Muscle of leg (tissue), 11 donors: ENCODE data around the gene BMPR2. TPM values are rescaled to one million over a fixed set of nuclear protein-coding genes. Genes with fewer than 3 reads are reported as not detected.
"Not testable (repeated sequence)": the region's sequence is repeated elsewhere in the genome, so short reads cannot be mapped to it uniquely, and the experiment has no call there.

Source experiments
- DNase-seq: peaks from one replicate; pipeline ENCODE4 v3.0.0; 2013
- H3K27ac ChIP-seq: one replicate; pipeline ENCODE4 v1.5.1; 2013; ENCODE audit warnings: mild to moderate bottlenecking, low read length, control low read depth
- H3K27me3 ChIP-seq: one replicate; pipeline ENCODE4 v1.6.1; 2013; ENCODE audit warnings: low read length; ENCODE audit not compliant: control insufficient read depth, insufficient read depth
- H3K36me3 ChIP-seq: one replicate; pipeline ENCODE4 v1.6.1; 2013; ENCODE audit warnings: low read length; ENCODE audit not compliant: control insufficient read depth, insufficient read depth
- H3K4me1 ChIP-seq: one replicate; pipeline ENCODE4 v1.6.1; 2013; ENCODE audit warnings: low read length; ENCODE audit not compliant: control insufficient read depth, insufficient read depth
- H3K4me3 ChIP-seq: one replicate; pipeline ENCODE4 v1.5.1; 2013; ENCODE audit warnings: low read length, control low read depth
- H3K9me3 ChIP-seq: replicated peaks from 2 replicates; pipeline ENCODE4 v1.6.1; 2013; ENCODE audit warnings: low read depth, low read length; ENCODE audit not compliant: control insufficient read depth
- WGBS: methylation state at CpG from one replicate; pipeline ENCODE4 v1.1.5; 2013; ENCODE audit warnings: missing lambda C conversion rate; ENCODE audit not compliant: insufficient coverage; 5-methylcytosine and 5-hydroxymethylcytosine counted together
- polyA plus RNA-seq, 8 donors: library from polyadenylated mRNA; unstranded; fragments of 120-200 nt; gene quantifications; one replicate each; pipeline versions ENCODE4 v1.2.1 to v1.2.3, GENCODE V29; 2013; ENCODE audit warnings: inconsistent platforms in 1 of 8, low replicate concordance in 1 of 8; ENCODE audit not compliant: insufficient read length in 8 of 8, insufficient read depth in 1 of 8
- total RNA-seq: library from RNA; stranded (reverse); fragments of 120-200 nt; gene quantifications from one replicate; pipeline ENCODE4 v1.2.4, GENCODE V29; 2013

The BMPR2 gene
- total and polyA plus RNA-seq, 9 donors = 18.9 to 48.6 (median 34.3) TPM

DNA sequence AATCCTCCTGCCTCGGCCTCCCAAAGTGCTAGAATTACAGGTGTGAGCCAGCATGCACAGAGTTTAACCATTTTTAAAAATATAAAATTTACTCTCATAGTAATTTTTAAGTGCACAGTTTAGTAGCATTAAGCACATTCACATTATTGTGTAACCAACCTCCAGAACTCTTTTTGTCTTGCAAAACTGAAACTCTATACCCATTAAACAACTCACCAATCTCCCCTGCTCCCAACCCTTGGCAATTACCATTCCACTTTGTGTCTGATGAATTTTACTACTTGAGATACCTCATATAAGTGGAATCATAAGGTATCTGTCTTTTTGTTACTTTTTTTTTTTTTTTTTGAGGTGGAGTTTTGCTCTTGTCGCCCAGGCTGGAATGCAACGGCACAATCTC lies 112.5 kb downstream of the BMPR2 start:
- H3K4me3 ChIP-seq = no peak overlapping the region
- H3K27me3 ChIP-seq = no peaks in the 10 kb centered on the region
- peaks cover 8% of the 10 kb centered on the region for H3K36me3 ChIP-seq
- H3K4me1 ChIP-seq = no peaks in the 10 kb centered on the region
- no CpG with 5 or more reads among the region's 3 CpGs for WGBS
- H3K9me3 ChIP-seq = no peaks in the 10 kb centered on the region
- DNase-seq = no peak
- H3K27ac ChIP-seq = no peak overlapping the region

DNA sequence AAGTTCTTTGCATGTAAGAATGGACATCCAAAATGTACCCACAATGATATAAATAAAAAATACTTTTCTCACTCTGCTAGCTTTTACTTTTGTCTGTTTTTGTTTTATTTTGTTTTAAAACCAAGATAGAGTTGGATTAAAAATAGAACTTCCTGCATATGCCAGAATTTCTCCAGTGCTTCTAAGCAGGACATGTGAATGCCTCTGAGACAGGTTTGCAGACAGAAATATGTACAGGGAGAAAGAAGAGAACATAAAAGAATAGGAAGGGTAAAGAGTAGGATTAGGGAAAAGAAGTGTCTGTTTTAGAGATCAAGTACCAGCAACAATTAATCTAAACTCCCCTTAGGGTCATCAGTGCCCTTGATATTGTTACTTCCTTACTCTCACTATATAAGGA lies 114.4 kb downstream of the BMPR2 start:
- peaks cover 15% of the 10 kb centered on the region for H3K36me3 ChIP-seq
- no peak overlapping the region for H3K4me3 ChIP-seq
- no peaks in the 10 kb centered on the region for H3K9me3 ChIP-seq
- no peak for DNase-seq
- H3K27me3 ChIP-seq = no peaks in the 10 kb centered on the region
- H3K4me1 ChIP-seq = peaks cover 4% of the 10 kb centered on the region
- H3K27ac ChIP-seq = no peak overlapping the region

DNA sequence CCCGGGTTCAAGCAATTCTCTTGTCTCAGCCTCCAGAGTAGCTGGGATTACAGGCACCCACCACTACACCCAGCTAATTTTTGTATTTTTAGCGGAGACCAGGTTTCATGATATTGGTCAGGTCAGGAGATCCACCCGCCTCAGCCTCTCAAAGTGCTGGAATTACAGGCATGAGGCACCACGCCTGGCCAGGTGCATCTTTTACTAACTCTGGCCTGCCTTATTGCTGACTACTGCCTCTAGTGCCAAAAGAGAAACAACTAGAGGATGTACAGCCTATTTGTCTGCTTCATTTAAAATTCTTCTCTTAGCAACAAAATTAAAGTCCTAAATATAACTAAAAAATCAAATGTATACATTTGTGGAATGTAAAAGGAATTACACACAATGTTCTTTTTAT lies 115.4 kb downstream of the BMPR2 start:
- Histone ChIP-seq H3K36me3 (peaks cover 13% of the 10 kb centered on the region), H3K27ac (no peak overlapping the region), H3K4me3 (no peak overlapping the region), H3K27me3 (no peaks in the 10 kb centered on the region), H3K9me3 (no peaks in the 10 kb centered on the region), H3K4me1 (peaks cover 4% of the 10 kb centered on the region)
- DNase-seq = no peak
- 95% methylated on average over 3 of the region's 4 CpGs for WGBS

DNA sequence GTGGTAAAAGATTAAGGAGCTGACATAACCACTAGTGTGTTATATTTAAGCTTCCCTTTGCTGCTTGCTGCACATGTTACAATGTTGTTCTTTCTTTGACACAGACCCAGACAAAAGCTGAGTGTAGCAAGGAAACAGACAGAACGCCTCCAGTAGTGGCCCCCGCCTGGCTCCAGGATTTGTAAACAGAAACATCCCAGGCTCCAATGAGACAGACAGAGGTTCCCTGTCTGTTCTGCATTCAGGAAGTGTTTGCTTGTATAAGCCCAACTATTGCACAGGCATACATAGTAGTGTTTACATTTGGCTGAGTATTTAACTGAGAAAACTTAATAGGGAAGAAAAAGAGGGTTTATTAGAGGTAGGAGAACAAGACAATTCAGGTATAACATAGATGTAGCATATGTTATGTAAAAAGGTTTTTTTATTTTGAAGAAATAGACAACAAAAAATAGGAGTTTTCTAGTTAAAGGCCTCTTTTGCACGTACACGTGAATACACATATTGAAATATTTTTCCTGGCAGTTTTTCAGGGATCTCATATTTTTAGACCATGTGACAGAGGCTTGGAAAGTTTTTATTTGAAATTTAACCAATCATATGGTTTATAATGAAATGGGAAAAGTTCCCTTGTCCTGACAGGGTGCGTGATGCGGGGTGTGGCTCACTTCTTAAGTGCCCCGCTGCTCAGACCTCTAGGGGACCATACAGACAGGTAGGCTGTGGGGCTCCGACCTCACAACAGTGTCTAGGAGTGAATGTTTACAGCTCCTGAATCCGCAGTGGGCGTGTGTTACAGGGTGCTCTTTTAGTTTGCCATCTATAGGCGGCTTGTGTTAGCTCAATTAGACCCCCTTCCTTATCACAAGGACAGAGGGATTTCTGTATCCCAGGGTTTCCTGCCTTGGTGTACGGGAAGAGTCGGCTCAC lies 118.4 kb downstream of the BMPR2 start:
- WGBS = 60% methylated on average over 5 of the region's 13 CpGs

DNA sequence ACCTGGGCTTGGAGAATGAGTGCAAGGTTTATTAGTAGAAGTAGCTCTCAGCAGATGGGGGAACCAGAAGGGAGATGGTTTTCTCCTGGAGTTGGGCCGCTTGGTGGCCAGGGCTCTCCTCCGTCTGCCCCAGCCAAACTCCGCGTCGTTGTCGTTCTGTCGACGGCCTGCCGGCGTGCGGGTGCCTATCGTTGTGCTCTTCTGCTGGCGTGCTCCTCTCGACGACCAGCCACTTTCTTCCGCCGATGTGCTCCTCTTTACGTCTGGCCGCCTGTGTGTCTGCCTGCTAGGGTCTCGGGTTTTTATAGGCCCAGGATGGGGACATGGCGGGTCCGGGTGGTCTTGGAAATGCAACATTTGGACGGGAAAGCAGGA lies 119.1 kb downstream of the BMPR2 start:
- Histone ChIP-seq H3K36me3 (peaks cover 12% of the 10 kb centered on the region), H3K4me3 (no peak overlapping the region), H3K4me1 (peaks cover 4% of the 10 kb centered on the region), H3K9me3 (no peaks in the 10 kb centered on the region), H3K27me3 (no peaks in the 10 kb centered on the region), H3K27ac (no peak overlapping the region)
- WGBS = 93% methylated on average over 21 of the region's 23 CpGs
- DNase-seq = no peak

More for the DNA sequence above, 118.4 kb downstream of the BMPR2 start:
- Histone ChIP-seq H3K27me3 (no peaks in the 10 kb centered on the region), H3K27ac (no peak overlapping the region), H3K36me3 (peaks cover 16% of the 10 kb centered on the region), H3K4me1 (peaks cover 4% of the 10 kb centered on the region), H3K9me3 (no peaks in the 10 kb centered on the region), H3K4me3 (no peak overlapping the region)
- DNase-seq = peak; percentile 79

DNA sequence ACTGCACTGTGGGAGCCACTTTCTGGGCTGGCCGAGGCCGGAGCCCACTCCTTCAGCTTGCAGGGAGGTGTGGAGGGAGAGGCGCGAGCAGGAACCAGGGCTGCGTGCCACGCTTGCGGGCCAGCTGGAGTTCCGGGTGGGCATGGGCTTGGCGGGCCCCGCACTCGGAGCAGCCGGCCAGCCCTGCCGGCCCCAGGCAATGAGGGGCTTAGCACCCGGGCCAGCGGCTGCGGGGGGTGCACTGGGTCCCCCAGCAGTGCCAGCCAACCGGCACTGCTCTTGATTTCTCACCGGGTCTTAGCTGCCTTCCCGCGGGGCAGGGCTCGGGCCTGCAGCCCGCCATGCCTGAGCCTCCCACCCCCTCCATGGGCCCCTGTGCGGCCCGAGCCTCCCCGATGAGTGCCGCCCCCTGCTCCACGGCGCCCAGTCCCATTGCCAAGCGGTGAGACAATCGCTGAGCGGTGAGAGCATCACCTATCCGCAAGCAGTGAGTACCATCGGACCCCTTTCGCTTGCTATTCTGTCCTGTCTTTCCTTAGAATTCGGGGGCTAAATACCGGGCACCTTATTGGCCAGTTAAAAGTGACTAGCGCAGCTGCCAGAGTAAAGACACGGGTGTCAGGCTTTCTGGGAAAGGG lies 120.8 kb downstream of the BMPR2 start:
- H3K36me3 ChIP-seq = peaks cover 12% of the 10 kb centered on the region
- not testable (repeated sequence) for H3K4me1 ChIP-seq, H3K27me3 ChIP-seq, H3K9me3 ChIP-seq, H3K4me3 ChIP-seq, H3K27ac ChIP-seq, DNase-seq
- WGBS = 97% methylated on average over 38 of the region's 38 CpGs

DNA sequence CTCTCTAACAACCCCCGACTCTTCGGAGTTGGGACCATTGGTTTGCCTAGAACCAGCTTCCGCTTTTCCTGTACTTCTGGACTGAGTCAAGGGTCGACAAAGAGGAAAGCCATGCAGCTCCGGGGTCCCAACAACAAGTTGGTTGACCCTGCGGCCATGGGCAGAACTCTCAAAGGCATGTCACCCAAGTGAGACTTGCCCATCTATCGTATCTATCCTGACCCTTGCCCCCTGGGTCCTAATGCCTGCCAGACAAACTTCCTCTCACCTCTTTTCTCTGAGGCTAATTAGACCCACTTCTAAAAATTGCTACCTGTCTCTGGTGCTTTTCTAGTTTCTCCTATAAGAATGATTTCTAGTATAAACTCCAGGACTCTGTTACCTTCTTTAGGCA lies 121.3 kb downstream of the BMPR2 start:
- H3K4me3 ChIP-seq, DNase-seq, H3K27me3 ChIP-seq, H3K9me3 ChIP-seq, H3K4me1 ChIP-seq, H3K27ac ChIP-seq: not testable (repeated sequence)
- WGBS = 90% methylated on average over 7 of the region's 7 CpGs
- peaks cover 12% of the 10 kb centered on the region for H3K36me3 ChIP-seq

DNA sequence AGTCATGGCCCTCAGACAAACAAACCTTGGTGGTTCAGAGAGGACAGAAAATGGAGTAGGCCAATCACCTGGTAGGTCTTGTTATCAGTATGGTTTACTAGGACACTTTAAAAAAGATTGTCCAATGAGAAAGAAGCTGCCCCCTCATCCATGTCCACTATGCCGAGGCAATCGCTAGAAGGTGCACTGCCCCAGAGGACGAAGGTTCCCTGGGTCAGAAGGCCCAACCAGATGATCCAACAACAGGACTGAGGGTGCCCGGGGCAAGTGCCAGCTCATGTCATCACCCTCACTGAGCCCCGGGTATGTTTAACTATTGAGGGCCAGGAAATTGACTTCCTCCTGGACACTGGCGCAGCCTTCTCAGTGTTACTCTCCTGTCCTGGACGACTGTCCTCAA lies 123.7 kb downstream of the BMPR2 start:
- H3K27ac ChIP-seq, H3K4me3 ChIP-seq, H3K27me3 ChIP-seq, H3K9me3 ChIP-seq, H3K4me1 ChIP-seq, H3K36me3 ChIP-seq, DNase-seq: not testable (repeated sequence)
- WGBS = 100% methylated on average over 3 of the region's 7 CpGs

DNA sequence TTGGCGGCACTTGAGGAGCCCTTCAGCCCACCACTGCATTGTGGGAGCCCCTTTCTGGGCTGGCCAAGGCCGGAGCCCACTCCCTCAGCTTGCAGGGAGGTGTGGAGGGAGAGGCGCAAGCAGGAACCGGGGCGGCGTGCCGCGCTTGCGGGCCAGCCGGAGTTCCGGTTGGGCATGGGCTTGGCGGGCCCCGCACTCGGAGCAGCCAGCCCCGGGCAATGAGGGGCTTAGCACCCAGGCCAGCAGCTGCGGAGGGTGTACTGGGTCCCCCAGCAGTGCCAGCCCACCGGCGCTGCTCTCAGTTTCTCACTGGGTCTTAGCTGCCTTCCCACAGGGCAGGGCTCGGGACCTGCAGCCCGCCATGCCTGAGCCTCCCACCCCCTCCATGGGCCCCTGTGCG lies 127.1 kb downstream of the BMPR2 start:
- H3K4me3 ChIP-seq, DNase-seq, H3K4me1 ChIP-seq, H3K36me3 ChIP-seq, H3K27ac ChIP-seq, H3K9me3 ChIP-seq, H3K27me3 ChIP-seq: not testable (repeated sequence)
- 100% methylated on average over 8 of the region's 21 CpGs for WGBS

DNA sequence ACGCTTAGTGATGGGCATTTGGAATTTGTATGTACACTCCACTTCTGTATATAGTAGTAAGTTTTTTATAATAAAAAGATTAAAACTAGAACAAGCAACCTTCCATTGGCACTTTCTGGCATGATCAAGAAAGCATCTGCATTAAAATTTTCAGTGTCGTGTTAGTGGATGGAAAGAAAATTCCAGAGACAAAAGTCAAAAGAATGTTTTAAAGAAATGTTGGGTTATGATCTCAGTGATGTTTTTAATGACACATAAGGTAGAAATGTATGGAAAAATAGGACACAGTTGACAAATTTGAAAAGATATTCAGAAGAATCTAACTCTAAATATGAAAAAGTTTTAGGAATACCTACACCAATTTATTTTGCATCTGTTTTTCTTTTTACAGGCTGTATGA lies 132.6 kb downstream of the BMPR2 start:
- no peaks in the 10 kb centered on the region for H3K4me1 ChIP-seq
- no CpG with 5 or more reads among the region's 2 CpGs for WGBS

More for the DNA sequence above, 132.6 kb downstream of the BMPR2 start:
- no peak for DNase-seq
- Histone ChIP-seq H3K27me3 (no peaks in the 10 kb centered on the region), H3K27ac (no peak overlapping the region), H3K9me3 (no peaks in the 10 kb centered on the region), H3K4me3 (no peak overlapping the region), H3K36me3 (no peaks in the 10 kb centered on the region)
